Esophagus muscularis mucosa (tissue), 4 donors: ENCODE data around the gene MOB3B. TPM values are rescaled to one million over a fixed set of nuclear protein-coding genes. Genes with fewer than 3 reads are reported as not detected.

Experiments used
- DNase-seq: peaks from one replicate; pipeline ENCODE4 v3.0.0-alpha.2; 2017; ENCODE audit errors: extremely low spot score
- H3K27ac ChIP-seq, 4 donors: fragments of 200-600 bp; sonication (generic); replicated peaks in 1 of 4; 1 replicate in 3 of 4; 2 replicates in 1 of 4; pipeline ENCODE4 v1.5.1; 2016 to 2019; ENCODE audit warnings: mild to moderate bottlenecking in 1 of 4
- H3K27me3 ChIP-seq, 4 donors: fragments of 200-600 bp; sonication (generic); one replicate each; pipeline versions ENCODE4 v1.5.1 to v1.6.0; 2016 to 2019
- H3K36me3 ChIP-seq, 4 donors: fragments of 200-600 bp; sonication (generic); one replicate each; pipeline ENCODE4 v1.5.1; 2016 to 2019
- H3K4me1 ChIP-seq, 4 donors: fragments of 200-600 bp; sonication (generic); one replicate each; pipeline ENCODE4 v1.5.1; 2016 to 2019
- H3K4me3 ChIP-seq, 4 donors: fragments of 200-600 bp; sonication (generic); 1 replicate in 2 of 4; 2 replicates in 2 of 4; pipeline ENCODE4 v1.5.1; 2016 to 2019; ENCODE audit warnings: mild to moderate bottlenecking in 4 of 4, moderate library complexity in 1 of 4
- H3K9me3 ChIP-seq, 4 donors: fragments of 200-600 bp; sonication (generic); 1 replicate in 3 of 4; 2 replicates in 1 of 4; pipeline ENCODE4 v1.5.1; 2016 to 2019
- CTCF ChIP-seq, 3 experiments: fragments of 200-600 bp in 2 of 3; fragments of 450-650 bp in 1 of 3; sonication (generic) in 2 of 3; IDR thresholded peaks; one replicate each; pipeline ENCODE4 v1.5.1; 2017 to 2019; ENCODE audit warnings: antibody characterized with exemption in 3 of 3, mild to moderate bottlenecking in 2 of 3, moderate library complexity in 1 of 3
- EP300 ChIP-seq: sonication (generic); formaldehyde crosslinking; IDR thresholded peaks from one replicate; pipeline ENCODE4 v1.6.1; 2017; ENCODE audit warnings: antibody characterized with exemption
- POLR2A ChIP-seq: fragments of 450-650 bp; IDR thresholded peaks from one replicate; pipeline ENCODE4 v1.6.1; 2017; ENCODE audit warnings: antibody characterized with exemption, moderate library complexity, mild to moderate bottlenecking, low read depth
- POLR2AphosphoS5 ChIP-seq, 2 donors: sonication (generic); formaldehyde crosslinking; IDR thresholded peaks; one replicate each; pipeline ENCODE4 v1.6.1; 2017; ENCODE audit warnings: antibody characterized with exemption in 2 of 2
- WGBS: methylation state at CpG from one replicate; pipeline ENCODE4 v1.1.5; 2018; 5-methylcytosine and 5-hydroxymethylcytosine counted together
- intact Hi-C: fragments of 100-400 bp; cut with DNase I; formaldehyde crosslinking; loops from one replicate; pipeline ENCODE4 v1.15.1; 2023
- total RNA-seq, 4 donors: library from RNA; depleted of rRNA; stranded (reverse); fragments of >200 nt; gene quantifications; one replicate each; pipeline versions ENCODE4 v1.1.0 to v1.2.1, GENCODE V29; 2016

The MOB3B gene
- total RNA-seq, 4 donors from 2014 or later, result 7.6 to 11.6 (median 9.5) TPM

GRCh38 chr9:27436234-27436633 lies 93.4 kb downstream of the MOB3B start:
- H3K9me3 ChIP-seq, result no peaks in the 10 kb centered on the region
- intact Hi-C loops, result no loop called here
- no peaks in the 10 kb centered on the region for H3K27me3 ChIP-seq
- H3K27ac ChIP-seq, result no peak overlapping the region
- H3K4me1 ChIP-seq, result peaks cover 19 to 38% (median 35%) of the 10 kb centered on the region in 4 donors
- no peak for DNase-seq
- WGBS, result 72% methylated on average over 3 of the region's 3 CpGs
- no peak for TF ChIP-seq POLR2A
- no peak for TF ChIP-seq EP300
- TF ChIP-seq POLR2AphosphoS5 (IDR thresholded peaks at IDR 0.05), result no peak
- no peak for TF ChIP-seq CTCF (IDR thresholded peaks at IDR 0.05)
- no peaks in the 10 kb centered on the region for H3K36me3 ChIP-seq
- H3K4me3 ChIP-seq, result no peak overlapping the region

GRCh38 chr9:27433631-27434325 lies 95.8 kb downstream of the MOB3B start:
- no peak for DNase-seq
- Histone ChIP-seq H3K27ac (peak overlapping the region; percentile 15 to 32 (median 18)), H3K4me1 (peaks cover 19 to 51% (median 45%) of the 10 kb centered on the region in 4 donors), H3K36me3 (no peaks in the 10 kb centered on the region), H3K4me3 (no peak overlapping the region), H3K27me3 (no peaks in the 10 kb centered on the region), H3K9me3 (no peaks in the 10 kb centered on the region)
- intact Hi-C loops, result no loop called here
- TF ChIP-seq EP300 (no peak), CTCF (IDR thresholded peaks at IDR 0.05) (no peak), POLR2A (no peak), POLR2AphosphoS5 (IDR thresholded peaks at IDR 0.05) (no peak)
- 66% methylated on average over 3 of the region's 3 CpGs for WGBS

- Histone ChIP-seq H3K36me3 (no peaks in the 10 kb centered on the region), H3K4me1 (peaks cover 13 to 45% (median 37%) of the 10 kb centered on the region in 4 donors), H3K4me3 (no peak overlapping the region), H3K9me3 (no peaks in the 10 kb centered on the region), H3K27ac (peak overlapping the region; percentile 3 to 64 (median 16)), H3K27me3 (no peaks in the 10 kb centered on the region)
- DNase-seq, result no peak
- 71% methylated on average over 3 of the region's 3 CpGs for WGBS
- intact Hi-C loops, result no loop called here
- TF ChIP-seq POLR2AphosphoS5 (IDR thresholded peaks at IDR 0.05) (no peak), POLR2A (no peak), EP300 (no peak)
Observed at GRCh38 chr9:27432308-27432707, 97.3 kb downstream of the MOB3B start.

GRCh38 chr9:27431543-27432147 lies 98.0 kb downstream of the MOB3B start:
- TF ChIP-seq POLR2AphosphoS5 (IDR thresholded peaks at IDR 0.05) (no peak), EP300 (no peak), CTCF (IDR thresholded peaks at IDR 0.05) (no peak), POLR2A (no peak)
- Histone ChIP-seq H3K36me3 (no peaks in the 10 kb centered on the region), H3K27ac (peak overlapping the region; percentile 3 to 64 (median 28)), H3K9me3 (no peaks in the 10 kb centered on the region), H3K4me3 (no peak overlapping the region), H3K27me3 (no peaks in the 10 kb centered on the region), H3K4me1 (peaks cover 13 to 45% (median 37%) of the 10 kb centered on the region in 4 donors)
- intact Hi-C loops, result no loop called here
- DNase-seq, result no peak
- 35% methylated on average over 2 of the region's 2 CpGs for WGBS

GRCh38 chr9:27430750-27431535 lies 98.7 kb downstream of the MOB3B start:
- intact Hi-C loops, result no loop called here
- WGBS, result 68% methylated on average over 5 of the region's 5 CpGs
- no peak for DNase-seq
- Histone ChIP-seq H3K27me3 (no peaks in the 10 kb centered on the region), H3K27ac (peak overlapping the region; percentile 3 to 64 (median 28)), H3K4me1 (peaks cover 13 to 45% (median 37%) of the 10 kb centered on the region in 4 donors), H3K4me3 (no peak overlapping the region), H3K9me3 (no peaks in the 10 kb centered on the region), H3K36me3 (no peaks in the 10 kb centered on the region)
- TF ChIP-seq POLR2A, result no peak
- TF ChIP-seq EP300, result no peak
- no peak for TF ChIP-seq CTCF (IDR thresholded peaks at IDR 0.05)
- no peak for TF ChIP-seq POLR2AphosphoS5 (IDR thresholded peaks at IDR 0.05)
